Neural progenitor cell (in vitro differentiated cells): ENCODE data around the gene UBAC1. TPM values are rescaled to one million over a fixed set of nuclear protein-coding genes. Genes with fewer than 3 reads are reported as not detected.
A peak's percentile ranks its signal among the peaks of the same experiment; 100 is the strongest.

Source experiments
- DNase-seq: peaks from one replicate; pipeline ENCODE4 v3.0.0-alpha.2; 2016; ENCODE audit warnings: low spot score
- H2AFZ ChIP-seq: fragments of 200-600 bp; sonication (generic); replicated peaks from 2 replicates; pipeline ENCODE4 v1.6.1; 2016; ENCODE audit warnings: antibody characterized with exemption
- H3F3A ChIP-seq: fragments of 200-600 bp; sonication (generic); 2 replicates; pipeline ENCODE4 v1.6.1; 2016; ENCODE audit warnings: antibody characterized with exemption, low read depth
- H3K27ac ChIP-seq: fragments of 200-600 bp; sonication (generic); 2 replicates; pipeline ENCODE4 v1.5.1; 2016; ENCODE audit warnings: mild to moderate bottlenecking
- H3K27me3 ChIP-seq: fragments of 200-600 bp; sonication (generic); 2 replicates; pipeline ENCODE4 v1.6.1; 2016; ENCODE audit warnings: mild to moderate bottlenecking, moderate library complexity
- H3K36me3 ChIP-seq: fragments of 200-600 bp; sonication (generic); 2 replicates; pipeline ENCODE4 v1.5.1; 2016
- H3K4me1 ChIP-seq: fragments of 200-600 bp; sonication (generic); 2 replicates; pipeline ENCODE4 v1.6.1; 2016; ENCODE audit warnings: mixed run types
- H3K4me2 ChIP-seq: fragments of 200-600 bp; sonication (generic); 2 replicates; pipeline ENCODE4 v1.6.1; 2016
- H3K4me3 ChIP-seq: fragments of 200-600 bp; sonication (generic); 2 replicates; pipeline ENCODE4 v1.5.1; 2016
- H3K79me2 ChIP-seq: fragments of 200-600 bp; sonication (generic); 2 replicates; pipeline ENCODE4 v1.6.1; 2016; ENCODE audit warnings: low read depth
- H3K9ac ChIP-seq: fragments of 200-600 bp; sonication (generic); 2 replicates; pipeline ENCODE4 v1.6.1; 2016
- H3K9me3 ChIP-seq: fragments of 200-600 bp; sonication (generic); 2 replicates; pipeline ENCODE4 v1.5.1; 2016; ENCODE audit warnings: low read depth
- H4K20me1 ChIP-seq: fragments of 200-600 bp; sonication (generic); 2 replicates; pipeline ENCODE4 v1.6.1; 2016; ENCODE audit warnings: low read depth
- H3K27ac Mint-ChIP-seq: 3 replicates; pipeline ENCODE4 v1.8.0; 2021; ENCODE audit warnings: mixed read lengths
- H3K27me3 Mint-ChIP-seq: 2 replicates; pipeline ENCODE4 v1.8.0; 2022; ENCODE audit warnings: low read depth, mild to moderate bottlenecking, inconsistent platforms, moderate library complexity, mixed read lengths; ENCODE audit not compliant: insufficient read depth
- H3K36me3 Mint-ChIP-seq: 3 replicates; pipeline ENCODE4 v1.8.0; 2021; ENCODE audit warnings: mixed read lengths
- H3K4me1 Mint-ChIP-seq: 3 replicates; pipeline ENCODE4 v1.8.0; 2021; ENCODE audit warnings: mixed read lengths
- H3K4me3 Mint-ChIP-seq: 3 replicates; pipeline ENCODE4 v1.8.0; 2021; ENCODE audit warnings: mild to moderate bottlenecking, moderate library complexity, mixed read lengths
- H3K9me3 Mint-ChIP-seq: 3 replicates; pipeline ENCODE4 v1.8.0; 2020; ENCODE audit warnings: mixed read lengths
- EZH2 ChIP-seq: fragments of 200-600 bp; sonication (generic); IDR thresholded peaks from 2 replicates; pipeline ENCODE4 v1.6.1; 2017; ENCODE audit warnings: antibody characterized with exemption, mild to moderate bottlenecking, moderate library complexity
- EZH2phosphoT487 ChIP-seq: fragments of 200-600 bp; sonication (generic); IDR thresholded peaks from 2 replicates; pipeline ENCODE4 v1.6.1; 2017; ENCODE audit warnings: antibody characterized with exemption
- total RNA-seq: library from RNA; depleted of rRNA; stranded (reverse); fragments of >200 nt; gene quantifications from 2 replicates; pipeline ENCODE4 v1.2.3, GENCODE V29; 2015; ENCODE audit warnings: low replicate concordance
- TF ChIP-seq, protein P1 (sequence below): fragments of 200-600 bp; sonication (generic); IDR thresholded peaks from 2 replicates; pipeline ENCODE4 v1.5.1; 2017; ENCODE audit warnings: antibody characterized with exemption, mild to moderate bottlenecking

Gene UBAC1
- total RNA-seq, 1 donor from 2014 or later: 66.0 TPM

DNA sequence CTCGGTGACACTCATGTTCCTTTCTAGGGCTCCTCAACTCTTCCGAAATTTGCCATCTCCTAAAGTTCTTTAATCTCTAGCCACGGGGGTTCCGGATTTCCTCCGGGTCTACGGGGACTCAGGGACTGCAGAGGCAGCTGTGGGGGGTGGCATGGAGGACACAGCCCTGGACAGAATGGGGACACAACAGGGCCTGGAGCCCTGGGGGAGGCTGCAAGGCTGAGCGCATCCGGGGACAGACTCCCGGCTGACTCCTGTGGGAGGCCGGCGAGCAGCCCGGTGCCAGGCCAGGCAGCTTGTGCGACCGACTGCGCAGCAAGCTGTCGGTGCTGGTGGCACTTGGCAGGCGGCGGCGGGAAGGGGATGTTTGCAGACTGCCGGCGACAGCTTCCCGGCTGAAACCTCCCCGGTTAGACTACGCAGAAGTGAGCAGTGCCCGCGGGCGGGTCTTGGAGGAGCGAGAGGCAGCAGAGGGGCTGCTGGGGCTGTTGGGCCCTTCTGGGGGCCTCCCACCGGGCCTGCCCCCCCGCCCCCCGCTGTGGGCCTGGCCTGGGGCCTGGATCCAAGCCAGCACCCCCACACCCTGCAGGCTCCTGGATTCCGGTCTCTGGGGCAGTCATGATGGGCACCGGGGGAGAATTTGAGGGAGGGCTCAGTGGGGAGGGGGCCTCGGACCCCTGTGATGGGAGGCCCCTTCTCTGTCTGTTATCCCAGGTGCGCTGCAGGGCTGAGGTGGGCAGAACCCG lies 28.7 kb upstream of the UBAC1 start:
- H3K36me3 ChIP-seq: no peaks in the 10 kb centered on the region
- peak; percentile 54 for DNase-seq
- no peaks in the 10 kb centered on the region for H3K79me2 ChIP-seq
- peak overlapping the region; percentile 54 for H3K4me2 ChIP-seq
- Mint-ChIP-seq H3K27ac (no peak overlapping the region), H3K4me1 (peaks cover 37% of the 10 kb centered on the region), H3K9me3 (no peaks in the 10 kb centered on the region), H3K27me3 (no peaks in the 10 kb centered on the region), H3K4me3 (no peak overlapping the region), H3K36me3 (no peaks in the 10 kb centered on the region)
- H3K9ac ChIP-seq: no peak overlapping the region
- H2AFZ ChIP-seq: no peak overlapping the region
- H3K9me3 ChIP-seq: no peaks in the 10 kb centered on the region
- no peak for TF ChIP-seq EZH2phosphoT487
- no peak for TF ChIP-seq EZH2
- TF ChIP-seq, protein P1, sequence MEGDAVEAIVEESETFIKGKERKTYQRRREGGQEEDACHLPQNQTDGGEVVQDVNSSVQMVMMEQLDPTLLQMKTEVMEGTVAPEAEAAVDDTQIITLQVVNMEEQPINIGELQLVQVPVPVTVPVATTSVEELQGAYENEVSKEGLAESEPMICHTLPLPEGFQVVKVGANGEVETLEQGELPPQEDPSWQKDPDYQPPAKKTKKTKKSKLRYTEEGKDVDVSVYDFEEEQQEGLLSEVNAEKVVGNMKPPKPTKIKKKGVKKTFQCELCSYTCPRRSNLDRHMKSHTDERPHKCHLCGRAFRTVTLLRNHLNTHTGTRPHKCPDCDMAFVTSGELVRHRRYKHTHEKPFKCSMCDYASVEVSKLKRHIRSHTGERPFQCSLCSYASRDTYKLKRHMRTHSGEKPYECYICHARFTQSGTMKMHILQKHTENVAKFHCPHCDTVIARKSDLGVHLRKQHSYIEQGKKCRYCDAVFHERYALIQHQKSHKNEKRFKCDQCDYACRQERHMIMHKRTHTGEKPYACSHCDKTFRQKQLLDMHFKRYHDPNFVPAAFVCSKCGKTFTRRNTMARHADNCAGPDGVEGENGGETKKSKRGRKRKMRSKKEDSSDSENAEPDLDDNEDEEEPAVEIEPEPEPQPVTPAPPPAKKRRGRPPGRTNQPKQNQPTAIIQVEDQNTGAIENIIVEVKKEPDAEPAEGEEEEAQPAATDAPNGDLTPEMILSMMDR: no peak
- H3K27ac ChIP-seq: no peak overlapping the region
- no peaks in the 10 kb centered on the region for H3K27me3 ChIP-seq
- H3K4me1 ChIP-seq: peaks cover 45% of the 10 kb centered on the region
- peaks cover 45% of the 10 kb centered on the region for H3F3A ChIP-seq
- no peaks in the 10 kb centered on the region for H4K20me1 ChIP-seq
- no peak overlapping the region for H3K4me3 ChIP-seq

DNA sequence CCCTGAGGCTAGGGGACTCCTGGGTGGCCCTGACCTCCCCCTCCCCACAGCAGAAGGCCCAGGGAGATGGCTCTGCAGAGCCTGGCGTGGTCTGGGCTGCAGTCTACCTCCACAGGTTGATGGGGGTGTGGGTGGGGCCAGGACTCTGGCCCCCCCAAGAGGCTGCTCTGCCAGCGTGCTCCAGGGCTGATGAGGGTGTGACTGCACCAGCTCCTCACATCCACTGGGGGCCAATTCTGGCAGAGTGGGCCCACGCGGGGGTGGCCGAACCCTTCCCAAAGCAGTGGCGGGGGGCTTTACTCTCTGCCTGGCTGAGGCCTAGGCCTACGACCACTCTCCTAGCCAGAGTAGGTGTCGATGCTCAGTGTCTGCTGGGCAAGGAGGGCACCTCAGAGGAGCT lies 28.0 kb upstream of the UBAC1 start:
- DNase-seq: no peak
- Histone ChIP-seq H2AFZ (no peak overlapping the region), H3K4me2 (no peak overlapping the region), H3K4me1 (peaks cover 48% of the 10 kb centered on the region), H3K36me3 (no peaks in the 10 kb centered on the region), H3K27me3 (no peaks in the 10 kb centered on the region), H3K79me2 (no peaks in the 10 kb centered on the region), H3K4me3 (no peak overlapping the region), H3K27ac (no peak overlapping the region), H4K20me1 (no peaks in the 10 kb centered on the region), H3K9me3 (no peaks in the 10 kb centered on the region), H3F3A (peaks cover 45% of the 10 kb centered on the region), H3K9ac (no peak overlapping the region)
- Mint-ChIP-seq H3K9me3 (no peaks in the 10 kb centered on the region), H3K4me3 (no peak overlapping the region), H3K36me3 (no peaks in the 10 kb centered on the region), H3K27ac (peak overlapping the region; percentile 42), H3K27me3 (no peaks in the 10 kb centered on the region), H3K4me1 (peaks cover 34% of the 10 kb centered on the region)
- TF ChIP-seq EZH2phosphoT487: no peak
- TF ChIP-seq, protein P1: peak; percentile 6
- no peak for TF ChIP-seq EZH2

DNA sequence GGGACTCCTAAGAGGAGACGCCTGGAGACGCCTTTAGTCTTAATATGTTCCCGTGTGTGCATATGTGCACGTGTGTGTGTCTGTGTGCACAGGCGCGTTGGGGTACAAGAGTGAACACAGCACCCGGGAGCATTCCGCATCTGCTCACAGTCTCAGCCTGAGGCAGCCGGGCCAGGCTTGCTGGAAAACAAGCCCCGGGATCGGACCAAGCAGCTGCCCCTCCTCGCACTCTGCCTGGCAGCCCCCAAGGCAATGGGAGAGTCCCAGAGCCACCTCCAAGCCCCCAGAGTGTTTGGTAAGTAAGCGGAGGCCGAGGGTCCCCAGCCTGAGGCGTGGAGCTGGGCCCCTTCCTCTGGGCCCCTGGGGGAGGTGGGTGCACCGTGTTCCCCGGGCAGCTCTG lies 27.3 kb upstream of the UBAC1 start:
- no peak overlapping the region for H3K4me3 Mint-ChIP-seq
- Histone ChIP-seq H3K4me2 (no peak overlapping the region), H3K27me3 (no peaks in the 10 kb centered on the region), H3K9me3 (no peaks in the 10 kb centered on the region), H3K9ac (no peak overlapping the region), H3K36me3 (no peaks in the 10 kb centered on the region), H3K4me3 (no peak overlapping the region), H4K20me1 (no peaks in the 10 kb centered on the region), H2AFZ (no peak overlapping the region), H3F3A (peaks cover 40% of the 10 kb centered on the region), H3K27ac (no peak overlapping the region), H3K4me1 (peaks cover 42% of the 10 kb centered on the region), H3K79me2 (no peaks in the 10 kb centered on the region)
- no peak overlapping the region for H3K27ac Mint-ChIP-seq
- TF ChIP-seq EZH2 (no peak), EZH2phosphoT487 (no peak)
- TF ChIP-seq, protein P1: no peak
- no peak for DNase-seq
- peaks cover 32% of the 10 kb centered on the region for H3K4me1 Mint-ChIP-seq
- no peaks in the 10 kb centered on the region for H3K9me3 Mint-ChIP-seq
- H3K36me3 Mint-ChIP-seq: no peaks in the 10 kb centered on the region
- H3K27me3 Mint-ChIP-seq: no peaks in the 10 kb centered on the region
